ENCODE results near the gene BBS9. TPM values are rescaled to one million over a fixed set of nuclear protein-coding genes. Genes with fewer than 3 reads are reported as not detected.

Gene BBS9
- total and polyA plus RNA-seq, 9 of the 15 experiments (the other 6 are each of a cell fraction or from before 2014, with no cell fraction given), result 0.77 to 3.3 (median 2.4) TPM

DNA sequence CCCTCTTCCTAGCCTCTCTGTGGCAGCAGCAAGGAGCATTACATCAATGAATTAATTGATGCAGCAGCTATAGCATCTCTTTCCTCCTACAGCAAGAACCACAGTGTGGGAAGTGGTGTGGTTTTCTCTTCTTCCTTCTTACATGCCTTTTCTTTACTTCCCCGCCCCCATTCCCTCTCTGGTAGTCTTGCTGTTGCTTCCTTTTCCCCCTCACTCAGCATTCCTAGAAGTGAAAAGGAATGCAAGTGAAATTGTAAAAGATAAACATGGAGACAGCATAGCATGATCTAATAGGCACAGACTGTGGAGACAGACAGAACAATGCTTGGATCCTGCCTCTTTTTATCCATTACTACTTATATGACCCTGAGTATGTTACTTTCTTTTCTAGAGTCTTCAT lies 405.5 kb downstream of the BBS9 start (continued):
- TF ChIP-seq, protein P1, sequence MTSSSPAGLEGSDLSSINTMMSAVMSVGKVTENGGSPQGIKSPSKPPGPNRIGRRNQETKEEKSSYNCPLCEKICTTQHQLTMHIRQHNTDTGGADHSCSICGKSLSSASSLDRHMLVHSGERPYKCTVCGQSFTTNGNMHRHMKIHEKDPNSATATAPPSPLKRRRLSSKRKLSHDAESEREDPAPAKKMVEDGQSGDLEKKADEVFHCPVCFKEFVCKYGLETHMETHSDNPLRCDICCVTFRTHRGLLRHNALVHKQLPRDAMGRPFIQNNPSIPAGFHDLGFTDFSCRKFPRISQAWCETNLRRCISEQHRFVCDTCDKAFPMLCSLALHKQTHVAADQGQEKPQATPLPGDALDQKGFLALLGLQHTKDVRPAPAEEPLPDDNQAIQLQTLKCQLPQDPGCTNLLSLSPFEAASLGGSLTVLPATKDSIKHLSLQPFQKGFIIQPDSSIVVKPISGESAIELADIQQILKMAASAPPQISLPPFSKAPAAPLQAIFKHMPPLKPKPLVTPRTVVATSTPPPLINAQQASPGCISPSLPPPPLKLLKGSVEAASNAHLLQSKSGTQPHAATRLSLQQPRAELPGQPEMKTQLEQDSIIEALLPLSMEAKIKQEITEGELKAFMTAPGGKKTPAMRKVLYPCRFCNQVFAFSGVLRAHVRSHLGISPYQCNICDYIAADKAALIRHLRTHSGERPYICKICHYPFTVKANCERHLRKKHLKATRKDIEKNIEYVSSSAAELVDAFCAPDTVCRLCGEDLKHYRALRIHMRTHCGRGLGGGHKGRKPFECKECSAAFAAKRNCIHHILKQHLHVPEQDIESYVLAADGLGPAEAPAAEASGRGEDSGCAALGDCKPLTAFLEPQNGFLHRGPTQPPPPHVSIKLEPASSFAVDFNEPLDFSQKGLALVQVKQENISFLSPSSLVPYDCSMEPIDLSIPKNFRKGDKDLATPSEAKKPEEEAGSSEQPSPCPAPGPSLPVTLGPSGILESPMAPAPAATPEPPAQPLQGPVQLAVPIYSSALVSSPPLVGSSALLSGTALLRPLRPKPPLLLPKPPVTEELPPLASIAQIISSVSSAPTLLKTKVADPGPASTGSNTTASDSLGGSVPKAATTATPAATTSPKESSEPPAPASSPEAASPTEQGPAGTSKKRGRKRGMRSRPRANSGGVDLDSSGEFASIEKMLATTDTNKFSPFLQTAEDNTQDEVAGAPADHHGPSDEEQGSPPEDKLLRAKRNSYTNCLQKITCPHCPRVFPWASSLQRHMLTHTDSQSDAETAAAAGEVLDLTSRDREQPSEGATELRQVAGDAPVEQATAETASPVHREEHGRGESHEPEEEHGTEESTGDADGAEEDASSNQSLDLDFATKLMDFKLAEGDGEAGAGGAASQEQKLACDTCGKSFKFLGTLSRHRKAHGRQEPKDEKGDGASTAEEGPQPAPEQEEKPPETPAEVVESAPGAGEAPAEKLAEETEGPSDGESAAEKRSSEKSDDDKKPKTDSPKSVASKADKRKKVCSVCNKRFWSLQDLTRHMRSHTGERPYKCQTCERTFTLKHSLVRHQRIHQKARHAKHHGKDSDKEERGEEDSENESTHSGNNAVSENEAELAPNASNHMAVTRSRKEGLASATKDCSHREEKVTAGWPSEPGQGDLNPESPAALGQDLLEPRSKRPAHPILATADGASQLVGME (CRISPR knock-in tag; IDR thresholded peaks at IDR 0.05), result no peak
- TF ChIP-seq BCL6 (CRISPR knock-in tag; IDR thresholded peaks at IDR 0.05) (no peak), GATAD2A (IDR thresholded peaks at IDR 0.05) (no peak), ZNF384 (IDR thresholded peaks at IDR 0.05; ENCODE audit: low read depth, low read length) (no peak), RBM14 (IDR thresholded peaks at IDR 0.05; ENCODE audit: borderline replicate concordance, insufficient read depth, low read depth, low read length) (no peak)

DNA sequence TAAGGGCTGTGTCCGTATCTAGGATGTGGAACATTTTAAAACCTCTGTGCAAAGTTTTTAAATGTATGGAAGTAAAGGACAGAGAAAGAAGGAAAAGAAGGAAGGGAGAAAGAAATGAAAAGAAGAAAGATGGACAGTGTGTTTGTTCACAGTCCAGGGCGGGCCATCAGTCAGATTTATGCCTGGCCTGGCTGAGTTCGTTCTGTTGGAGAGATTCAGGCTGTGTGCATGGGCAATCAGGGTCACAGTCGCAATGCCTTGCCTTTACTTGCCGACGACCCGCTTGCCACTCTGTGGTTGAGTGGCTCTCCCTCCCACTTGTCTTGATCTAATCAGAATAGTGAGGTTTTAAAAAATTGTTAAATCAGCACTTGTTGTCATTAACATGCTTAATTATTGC lies 406.6 kb downstream of the BBS9 start:
- Histone ChIP-seq H3K9ac (ENCODE audit: insufficient read depth in 1 of 2, low read depth in 2 of 2, low read length in 2 of 2) (no peak overlapping the region), H3K4me1 (replicated peaks in 1 of 2; ENCODE audit: control insufficient read depth in 2 of 2, insufficient read depth in 2 of 2, low read length in 2 of 2) (no peaks in the 10 kb centered on the region), H2AFZ (ENCODE audit: low read depth, low read length) (no peak overlapping the region), H3K27me3 (ENCODE audit: control insufficient read depth in 2 of 2, insufficient read depth in 2 of 2, low read length in 2 of 2) (no peaks in the 10 kb centered on the region), H3K9me3 (replicated peaks; ENCODE audit: control insufficient read depth, insufficient read depth, low read depth, low read length) (no peaks in the 10 kb centered on the region), H3K27ac (ENCODE audit: extremely low read depth, low read depth, low read length) (no peak overlapping the region), H3K4me3 (no peak overlapping the region), H4K20me1 (replicated peaks; ENCODE audit: control insufficient read depth, insufficient read depth, low read length) (no peaks in the 10 kb centered on the region), H3K36me3 (ENCODE audit: control insufficient read depth, insufficient read depth, low read length) (no peaks in the 10 kb centered on the region), H3K4me2 (ENCODE audit: insufficient read depth, low read length) (no peak overlapping the region), H3K9me1 (ENCODE audit: control insufficient read depth, insufficient read depth, low read length) (no peaks in the 10 kb centered on the region), H3K79me2 (ENCODE audit: control insufficient read depth, insufficient read depth, low read length) (no peaks in the 10 kb centered on the region)
- TF ChIP-seq ZNF316 (IDR thresholded peaks at IDR 0.05), result 0 out of 2 replicates have a peak, but pooled peaks have one; percentile 10
- no peak for TF ChIP-seq XRCC5 (IDR thresholded peaks at IDR 0.05; ENCODE audit: low read depth, low read length)
- CTCF ChIA-PET (ENCODE audit: low intra/inter-chr PET ratio), result no interaction called here
- POLR2A ChIA-PET, result no interaction called here
- no peak for DNase-seq (ENCODE audit: extremely low read depth in 1 of 4, low spot score in 3 of 4)
- in situ Hi-C loops (cut with MboI), result no loop called here
- FAIRE-seq, result no peak
- no peak for ATAC-seq
- WGBS (ENCODE audit: insufficient coverage, low coverage, missing lambda C conversion rate), result 0% methylated on average over 7 of the region's 7 CpGs
- BruUV-seq (replicated peaks), result no TSS peak
- intact Hi-C loops (cut with micrococcal nuclease), result no loop called here

All from K562 (cell line).